Measurements from ENCODE around the gene IPO8. TPM values are rescaled to one million over a fixed set of nuclear protein-coding genes. Genes with fewer than 3 reads are reported as not detected.
"Not testable (repeated sequence)": the region's sequence is repeated elsewhere in the genome, so short reads cannot be mapped to it uniquely, and the experiment has no call there.

The IPO8 gene
- total and polyA plus RNA-seq, 4 donors: 6.7 to 52.7 (median 33.0) TPM

DNA sequence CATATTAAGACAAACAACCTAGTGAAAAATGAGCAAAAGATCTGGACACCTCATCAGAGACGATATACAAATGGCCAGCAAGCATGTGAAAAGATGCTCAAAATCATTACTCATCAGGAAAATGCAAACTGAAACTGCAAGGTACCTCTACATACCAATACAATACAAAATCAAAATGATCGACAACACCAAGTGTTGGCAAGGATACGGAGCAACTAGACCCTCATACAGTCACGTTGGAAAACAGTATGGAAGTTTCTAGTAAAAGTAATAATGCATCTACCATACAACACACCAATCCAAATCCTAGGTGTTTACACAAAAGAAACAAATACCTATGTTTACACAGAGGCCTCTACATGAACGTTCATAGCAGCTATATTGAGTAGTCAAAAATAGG is 99.9 kb downstream of the IPO8 start:
- H3K36me3 ChIP-seq (ENCODE audit: control insufficient read depth in 4 of 4, insufficient read depth in 4 of 4, low read length in 4 of 4): peaks cover 0 to 1% (median 0%) of the 10 kb centered on the region in 4 donors
- peaks cover 0 to 1% (median 0%) of the 10 kb centered on the region in 4 donors for H3K9me3 ChIP-seq (ENCODE audit: control insufficient read depth in 4 of 4, insufficient read depth in 3 of 4, low read length in 3 of 4)
- no peak for ATAC-seq (ENCODE audit: insufficient read depth, low FRiP score)
- 89 to 95% methylated on average over 5 of the region's 5 CpGs for WGBS, 2 donors
- no peak overlapping the region for H3K9ac ChIP-seq (ENCODE audit: insufficient read depth in 1 of 2, low read length in 2 of 2)
- TF ChIP-seq, protein P1, sequence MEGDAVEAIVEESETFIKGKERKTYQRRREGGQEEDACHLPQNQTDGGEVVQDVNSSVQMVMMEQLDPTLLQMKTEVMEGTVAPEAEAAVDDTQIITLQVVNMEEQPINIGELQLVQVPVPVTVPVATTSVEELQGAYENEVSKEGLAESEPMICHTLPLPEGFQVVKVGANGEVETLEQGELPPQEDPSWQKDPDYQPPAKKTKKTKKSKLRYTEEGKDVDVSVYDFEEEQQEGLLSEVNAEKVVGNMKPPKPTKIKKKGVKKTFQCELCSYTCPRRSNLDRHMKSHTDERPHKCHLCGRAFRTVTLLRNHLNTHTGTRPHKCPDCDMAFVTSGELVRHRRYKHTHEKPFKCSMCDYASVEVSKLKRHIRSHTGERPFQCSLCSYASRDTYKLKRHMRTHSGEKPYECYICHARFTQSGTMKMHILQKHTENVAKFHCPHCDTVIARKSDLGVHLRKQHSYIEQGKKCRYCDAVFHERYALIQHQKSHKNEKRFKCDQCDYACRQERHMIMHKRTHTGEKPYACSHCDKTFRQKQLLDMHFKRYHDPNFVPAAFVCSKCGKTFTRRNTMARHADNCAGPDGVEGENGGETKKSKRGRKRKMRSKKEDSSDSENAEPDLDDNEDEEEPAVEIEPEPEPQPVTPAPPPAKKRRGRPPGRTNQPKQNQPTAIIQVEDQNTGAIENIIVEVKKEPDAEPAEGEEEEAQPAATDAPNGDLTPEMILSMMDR (IDR thresholded peaks at IDR 0.05; ENCODE audit: control extremely low read depth, extremely low read depth): no peak
- H3K4me3 ChIP-seq: no peak overlapping the region
- H3K4me1 ChIP-seq (ENCODE audit: control insufficient read depth in 5 of 5, insufficient read depth in 5 of 5, low read length in 5 of 5): no peaks in the 10 kb centered on the region
- no peak overlapping the region for H3K27ac ChIP-seq (ENCODE audit: low read depth in 1 of 2, low read length in 1 of 2)
- no peaks in the 10 kb centered on the region for H3K27me3 ChIP-seq (ENCODE audit: control insufficient read depth in 3 of 3, insufficient read depth in 3 of 3, low read length in 2 of 3)
- DNase-seq: no peak

DNA sequence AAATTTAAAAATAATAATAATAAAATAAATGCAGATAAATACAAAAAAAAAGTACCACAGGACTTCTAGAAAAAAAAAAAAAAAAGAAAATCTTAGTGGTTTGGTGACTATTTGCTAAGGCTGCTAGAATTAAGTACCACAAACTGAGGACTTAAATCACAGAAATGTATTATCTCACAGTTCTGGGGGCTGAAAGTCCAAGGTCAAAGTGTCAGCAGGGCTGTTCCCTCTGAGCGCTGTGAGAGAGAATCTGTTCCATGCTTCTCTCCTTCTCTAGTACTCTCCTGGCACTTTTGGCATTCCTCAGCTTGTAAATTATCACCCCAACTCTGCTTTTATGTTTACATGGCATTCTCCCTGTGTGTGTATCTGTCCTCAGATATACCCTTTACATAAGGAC is 101.2 kb downstream of the IPO8 start:
- DNase-seq (no peak), ATAC-seq (ENCODE audit: insufficient read depth, low FRiP score) (no peak)
- WGBS, 2 donors: 92 to 100% methylated on average over 1 of the region's 1 CpG
- H3K36me3 ChIP-seq (ENCODE audit: control insufficient read depth in 4 of 4, insufficient read depth in 4 of 4, low read length in 4 of 4): no peaks in the 10 kb centered on the region
- H3K9me3 ChIP-seq (ENCODE audit: control insufficient read depth in 4 of 4, insufficient read depth in 3 of 4, low read length in 3 of 4): no peaks in the 10 kb centered on the region
- no peak overlapping the region for H3K9ac ChIP-seq (ENCODE audit: insufficient read depth in 1 of 2, low read length in 2 of 2)
- H3K4me1 ChIP-seq (ENCODE audit: control insufficient read depth in 5 of 5, insufficient read depth in 5 of 5, low read length in 5 of 5): no peaks in the 10 kb centered on the region
- H3K27me3 ChIP-seq (ENCODE audit: control insufficient read depth in 3 of 3, insufficient read depth in 3 of 3, low read length in 2 of 3): no peaks in the 10 kb centered on the region
- no peak overlapping the region for H3K27ac ChIP-seq (ENCODE audit: low read depth in 1 of 2, low read length in 1 of 2)
- no peak overlapping the region for H3K4me3 ChIP-seq
- TF ChIP-seq, protein P1 (IDR thresholded peaks at IDR 0.05; ENCODE audit: control extremely low read depth, extremely low read depth): no peak

DNA sequence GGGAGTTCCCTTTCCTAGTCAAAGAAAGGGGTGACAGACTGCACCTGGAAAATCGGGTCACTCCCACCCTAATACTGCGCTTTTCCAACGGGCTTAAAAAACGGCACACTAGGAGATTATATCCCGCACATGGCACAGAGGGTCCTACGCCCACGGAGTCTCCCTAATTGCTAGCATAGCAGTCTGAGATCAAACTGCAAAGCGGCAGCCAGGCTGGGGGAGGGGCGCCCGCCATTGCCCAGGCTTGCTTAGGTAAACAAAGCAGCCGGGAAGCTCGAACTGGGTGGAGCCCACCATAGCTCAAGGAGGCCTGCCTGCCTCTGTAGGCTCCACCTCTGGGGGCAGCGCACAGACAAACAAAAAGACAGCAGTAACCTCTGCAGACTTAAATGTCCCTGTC is 107.1 kb downstream of the IPO8 start:
- not testable (repeated sequence) for H3K4me3 ChIP-seq; ATAC-seq (ENCODE audit: insufficient read depth, low FRiP score); DNase-seq; H3K27ac ChIP-seq (ENCODE audit: low read depth in 1 of 2, low read length in 1 of 2); H3K36me3 ChIP-seq (ENCODE audit: control insufficient read depth in 4 of 4, insufficient read depth in 4 of 4, low read length in 4 of 4); H3K9me3 ChIP-seq (ENCODE audit: control insufficient read depth in 4 of 4, insufficient read depth in 3 of 4, low read length in 3 of 4); H3K27me3 ChIP-seq (ENCODE audit: control insufficient read depth in 3 of 3, insufficient read depth in 3 of 3, low read length in 2 of 3); H3K9ac ChIP-seq (ENCODE audit: insufficient read depth in 1 of 2, low read length in 2 of 2); H3K4me1 ChIP-seq (ENCODE audit: control insufficient read depth in 5 of 5, insufficient read depth in 5 of 5, low read length in 5 of 5)
- 87 to 88% methylated on average over 10 to 13 of the region's 13 CpGs for WGBS, 2 donors

DNA sequence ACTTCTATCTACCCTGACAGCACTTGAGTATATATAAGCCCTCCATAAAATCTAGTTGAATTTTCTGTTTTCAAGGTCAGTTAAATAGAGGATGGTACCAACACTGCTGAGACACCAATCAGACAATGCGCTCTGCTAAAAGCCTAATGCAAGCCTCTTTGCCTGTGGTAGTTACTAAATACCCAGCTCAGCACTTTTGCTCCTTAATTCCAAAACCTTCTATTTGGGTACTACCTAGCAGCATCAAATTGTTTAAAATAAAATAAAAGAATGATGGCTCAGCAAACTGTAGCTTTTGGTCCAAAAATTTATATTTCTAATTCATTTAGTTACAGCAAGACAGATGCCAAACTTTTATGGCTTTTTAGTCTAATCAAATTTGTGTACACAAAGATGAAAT is 107.9 kb downstream of the IPO8 start:
- Histone ChIP-seq H3K27ac (ENCODE audit: low read depth in 1 of 2, low read length in 1 of 2) (no peak overlapping the region), H3K36me3 (ENCODE audit: control insufficient read depth in 4 of 4, insufficient read depth in 4 of 4, low read length in 4 of 4) (peaks cover 0 to 4% (median 0%) of the 10 kb centered on the region in 4 donors), H3K4me1 (ENCODE audit: control insufficient read depth in 5 of 5, insufficient read depth in 5 of 5, low read length in 5 of 5) (no peaks in the 10 kb centered on the region), H3K9ac (ENCODE audit: insufficient read depth in 1 of 2, low read length in 2 of 2) (no peak overlapping the region), H3K27me3 (ENCODE audit: control insufficient read depth in 3 of 3, insufficient read depth in 3 of 3, low read length in 2 of 3) (no peaks in the 10 kb centered on the region), H3K4me3 (no peak overlapping the region), H3K9me3 (ENCODE audit: control insufficient read depth in 4 of 4, insufficient read depth in 3 of 4, low read length in 3 of 4) (peaks cover 0 to 2% (median 0%) of the 10 kb centered on the region in 4 donors)
- 98 to 100% methylated on average over 1 of the region's 1 CpG for WGBS, 2 donors
- TF ChIP-seq, protein P1 (IDR thresholded peaks at IDR 0.05; ENCODE audit: control extremely low read depth, extremely low read depth): no peak
- no peak for ATAC-seq (ENCODE audit: insufficient read depth, low FRiP score)
- DNase-seq: no peak

Measured in lung (tissue), 12 donors.